Measurements from ENCODE around the gene MAP3K3.

MAP3K3 gene

DNA sequence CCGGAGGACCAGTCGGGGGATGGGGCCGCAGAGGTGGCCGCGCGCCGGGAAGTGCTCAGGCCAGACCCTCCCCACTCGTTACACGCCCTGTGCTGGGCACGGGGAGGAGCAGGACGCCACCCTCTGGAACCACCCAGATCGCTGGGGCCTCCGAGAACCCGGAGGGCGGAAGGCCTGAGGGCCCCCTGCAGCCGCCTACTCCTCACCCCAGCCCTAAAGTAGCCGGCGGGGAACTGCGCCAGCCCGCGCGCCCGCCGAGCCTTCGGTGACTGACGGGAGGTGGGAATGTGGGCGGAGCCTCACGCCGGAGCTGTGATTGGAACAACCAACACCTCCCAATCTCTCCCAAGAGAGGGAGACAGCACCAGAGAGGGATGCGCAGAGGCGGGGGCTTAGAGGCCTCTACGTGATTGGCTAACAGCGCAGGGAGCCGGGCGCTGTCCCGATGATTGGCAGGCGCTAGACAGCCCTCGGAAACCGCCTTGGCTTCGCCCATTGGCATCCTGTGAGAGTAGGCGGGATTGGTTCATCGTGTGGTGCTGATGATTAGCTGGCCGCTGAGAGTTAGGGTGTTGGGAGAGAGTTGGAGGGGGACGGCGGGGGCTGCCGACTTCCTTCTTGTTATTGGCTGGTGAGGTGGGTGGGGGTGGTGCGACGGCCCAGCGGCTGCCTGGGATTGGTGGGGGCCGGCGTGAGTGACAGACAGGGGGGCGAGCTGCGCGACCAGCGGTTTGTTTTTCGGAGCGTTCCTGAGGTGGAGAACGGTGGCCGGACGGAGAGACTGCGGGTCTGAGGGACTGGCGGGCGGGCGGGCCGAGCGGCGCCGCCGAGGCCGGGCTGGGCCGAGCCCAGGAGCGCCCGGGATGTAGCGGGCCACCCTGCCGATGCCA lies at the start of gene MAP3K3:
MAP3K3 (plus strand) TSS at position 734 of the 890 bp plus-strand sequence. CDS start 343 bp downstream, outside the sequence.
- peak; percentile 92 for DNase-seq

DNA sequence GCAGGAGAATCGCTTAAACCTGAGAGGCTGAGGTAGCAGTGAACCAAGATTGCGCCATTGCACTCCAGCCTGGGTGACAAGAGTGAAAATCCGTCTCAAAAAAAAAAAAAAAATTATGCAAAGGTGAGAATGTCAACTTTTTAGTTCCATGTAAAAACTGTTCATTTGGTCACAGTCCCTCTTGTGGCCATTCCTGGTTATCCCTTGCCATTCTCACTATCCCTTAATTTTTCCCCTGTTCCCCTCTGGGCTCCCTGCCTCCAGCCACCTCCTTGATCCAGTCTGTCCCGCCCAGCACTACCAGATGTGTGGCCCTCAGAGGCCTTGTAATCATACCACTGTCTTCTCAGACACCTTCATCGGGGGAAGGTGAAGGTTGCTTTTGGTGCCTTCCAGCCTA lies 48.6 kb upstream of the MAP3K3 start:
- no peak for DNase-seq

DNA sequence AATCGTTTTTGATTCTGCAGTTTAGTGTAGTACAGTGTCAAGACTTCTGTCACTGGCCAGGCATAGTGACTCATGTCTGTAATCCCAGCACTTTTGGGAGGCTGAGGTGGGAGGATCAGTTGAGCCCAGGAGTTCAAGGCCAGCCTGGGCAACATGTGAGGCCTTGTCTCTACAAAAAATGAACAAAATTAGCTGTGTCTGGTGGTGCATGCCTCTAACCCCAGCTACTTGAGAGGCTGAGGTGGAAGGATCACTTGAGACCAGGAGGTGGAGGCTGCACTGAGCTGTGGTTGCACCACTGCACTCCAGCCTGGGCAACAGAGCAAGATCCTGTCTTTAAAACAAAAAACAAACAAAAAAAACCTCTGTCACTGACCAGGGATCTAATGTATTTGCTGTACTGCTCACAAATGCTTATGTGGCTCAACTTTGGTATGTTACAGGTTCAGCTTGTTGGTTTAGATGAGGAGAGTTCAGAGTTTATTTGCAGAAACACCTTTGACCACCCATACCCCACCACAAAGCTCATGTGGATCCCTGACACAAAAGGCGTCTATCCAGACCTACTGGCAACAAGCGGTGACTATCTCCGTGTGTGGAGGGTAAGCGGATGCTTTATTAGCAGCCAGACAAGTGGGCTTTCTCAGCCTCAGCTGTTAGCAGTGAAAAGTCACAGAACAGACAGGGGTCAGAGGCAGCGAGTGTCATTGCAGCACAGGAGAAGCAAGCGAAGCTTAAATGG lies 44.0 kb upstream of the MAP3K3 start:
- no peak for DNase-seq

DNA sequence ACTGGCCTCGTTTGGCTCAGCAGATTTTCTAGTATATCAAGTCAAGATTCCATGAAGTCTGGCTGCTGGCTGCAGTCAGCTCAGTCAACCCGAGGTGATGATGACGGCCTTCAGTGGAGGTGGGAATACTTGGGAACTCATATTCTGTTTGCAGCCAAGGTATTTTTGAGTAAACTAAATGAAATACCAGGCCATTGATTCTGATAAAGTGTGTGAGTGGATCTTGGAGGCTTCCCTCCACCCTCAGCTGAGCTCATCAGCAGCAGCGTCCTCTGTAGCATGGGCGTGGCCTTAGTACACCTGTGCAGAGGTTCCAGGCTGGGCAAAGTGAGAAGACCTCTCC lies 43.5 kb upstream of the MAP3K3 start:
- DNase-seq: no peak

DNA sequence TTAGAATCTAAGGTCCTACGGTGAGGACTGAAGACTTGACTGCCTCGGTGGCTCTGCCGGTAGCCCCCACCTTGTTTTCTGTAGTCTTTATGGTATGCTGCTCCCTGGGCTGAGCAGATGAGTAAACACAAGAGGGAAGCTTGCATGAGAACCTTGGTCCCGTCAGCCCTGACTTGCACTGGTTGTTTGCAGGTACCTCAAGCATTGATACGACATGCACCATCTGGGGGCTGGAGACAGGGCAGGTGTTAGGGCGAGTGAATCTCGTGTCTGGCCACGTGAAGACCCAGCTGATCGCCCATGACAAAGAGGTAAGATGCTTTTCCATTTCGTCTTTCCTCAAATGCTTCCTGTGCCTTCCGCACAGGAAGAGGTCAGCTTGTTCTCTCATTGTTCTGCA lies 42.6 kb upstream of the MAP3K3 start:
- no peak for DNase-seq

DNA sequence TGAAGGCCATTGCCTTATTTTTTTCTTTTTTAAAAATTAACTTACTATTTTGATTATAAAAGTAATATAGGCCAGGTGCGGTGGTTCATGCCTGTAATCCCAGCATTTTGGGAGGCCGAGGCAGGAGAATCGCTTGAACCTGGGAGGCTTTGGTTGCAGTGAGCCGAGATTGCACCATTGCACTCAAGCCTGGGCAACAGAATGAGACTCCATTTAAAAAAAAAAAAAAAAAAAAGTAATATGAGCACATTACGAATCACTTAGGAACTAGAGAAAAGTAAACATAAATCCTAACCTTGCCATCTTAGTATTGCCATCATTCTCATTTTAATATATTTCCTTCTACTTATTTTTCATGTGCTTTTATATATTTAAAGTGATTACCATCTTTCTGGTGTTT lies 34.4 kb upstream of the MAP3K3 start:
- no peak for DNase-seq

DNA sequence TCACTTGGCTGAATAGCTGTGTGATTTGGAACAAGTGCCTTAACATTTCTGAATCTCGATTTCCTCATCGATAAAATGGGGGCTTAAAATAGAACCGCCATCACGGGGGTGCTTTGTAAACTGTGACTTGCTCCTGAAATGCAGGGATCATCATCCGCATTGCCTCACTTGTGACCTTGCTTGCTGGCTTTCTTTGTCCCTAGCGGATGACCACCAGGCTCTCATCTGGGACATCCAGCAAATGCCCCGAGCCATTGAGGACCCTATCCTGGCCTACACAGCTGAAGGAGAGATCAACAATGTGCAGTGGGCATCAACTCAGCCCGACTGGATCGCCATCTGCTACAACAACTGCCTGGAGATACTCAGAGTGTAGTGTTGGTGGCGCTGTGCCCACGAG lies 33.4 kb upstream of the MAP3K3 start:
- no peak for DNase-seq

DNA sequence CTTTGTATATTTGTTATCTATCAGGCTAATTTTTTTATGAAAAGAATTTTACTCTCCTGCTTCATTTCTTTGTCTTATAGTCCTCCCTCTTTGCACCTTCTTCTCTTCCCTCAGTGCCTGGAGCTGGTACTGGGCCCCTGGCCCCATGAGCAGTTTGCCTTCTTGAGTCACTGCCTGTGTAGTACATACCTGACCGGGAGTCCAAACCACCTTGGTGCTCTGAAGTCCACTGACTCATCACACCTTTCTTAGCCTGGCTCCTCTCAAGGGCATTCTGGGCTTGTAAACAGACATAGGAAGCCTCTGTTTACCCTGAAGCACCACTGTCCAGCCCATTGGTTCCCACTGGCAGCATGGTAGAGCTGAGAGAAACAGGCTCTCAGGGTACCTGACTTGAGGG lies 32.6 kb upstream of the MAP3K3 start:
- DNase-seq: no peak

DNA sequence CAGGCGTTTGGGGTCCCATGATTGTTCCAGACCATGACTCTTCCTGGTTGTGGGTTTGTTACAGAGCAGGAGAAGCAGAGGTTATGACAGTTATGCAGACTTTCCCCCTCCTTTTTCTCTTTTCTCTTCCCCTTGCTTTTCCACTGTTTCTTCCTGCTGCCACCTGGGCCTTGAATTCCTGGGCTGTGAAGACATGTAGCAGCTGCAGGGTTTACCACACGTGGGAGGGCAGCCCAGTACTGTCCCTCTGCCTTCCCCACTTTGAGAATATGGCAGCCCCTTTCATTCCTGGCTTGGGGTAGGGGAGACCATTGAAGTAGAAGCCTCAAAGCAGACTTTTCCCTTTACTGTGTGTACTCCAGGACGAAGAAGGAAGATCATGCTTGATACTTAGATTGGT lies 29.4 kb upstream of the MAP3K3 start:
- no peak for DNase-seq

DNA sequence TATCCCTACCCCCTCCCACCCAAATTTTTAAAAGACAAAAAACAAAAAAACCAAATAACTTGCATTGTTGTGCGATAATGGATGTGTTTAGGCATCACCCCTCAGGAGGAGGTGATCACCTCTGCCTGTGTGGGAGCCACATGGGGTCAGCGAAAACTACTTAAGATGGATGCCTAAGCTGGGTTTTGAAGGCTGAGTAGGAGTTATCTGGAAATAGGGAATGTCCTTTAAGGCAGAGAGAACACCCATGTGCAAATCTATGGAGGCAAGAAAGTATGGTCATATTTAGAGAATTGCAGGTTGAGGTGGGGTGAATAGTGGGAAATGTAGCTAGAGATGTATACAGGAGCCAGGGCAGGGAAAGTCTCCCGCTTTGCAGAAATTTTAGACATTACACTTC lies 27.1 kb upstream of the MAP3K3 start:
- DNase-seq: no peak

DNA sequence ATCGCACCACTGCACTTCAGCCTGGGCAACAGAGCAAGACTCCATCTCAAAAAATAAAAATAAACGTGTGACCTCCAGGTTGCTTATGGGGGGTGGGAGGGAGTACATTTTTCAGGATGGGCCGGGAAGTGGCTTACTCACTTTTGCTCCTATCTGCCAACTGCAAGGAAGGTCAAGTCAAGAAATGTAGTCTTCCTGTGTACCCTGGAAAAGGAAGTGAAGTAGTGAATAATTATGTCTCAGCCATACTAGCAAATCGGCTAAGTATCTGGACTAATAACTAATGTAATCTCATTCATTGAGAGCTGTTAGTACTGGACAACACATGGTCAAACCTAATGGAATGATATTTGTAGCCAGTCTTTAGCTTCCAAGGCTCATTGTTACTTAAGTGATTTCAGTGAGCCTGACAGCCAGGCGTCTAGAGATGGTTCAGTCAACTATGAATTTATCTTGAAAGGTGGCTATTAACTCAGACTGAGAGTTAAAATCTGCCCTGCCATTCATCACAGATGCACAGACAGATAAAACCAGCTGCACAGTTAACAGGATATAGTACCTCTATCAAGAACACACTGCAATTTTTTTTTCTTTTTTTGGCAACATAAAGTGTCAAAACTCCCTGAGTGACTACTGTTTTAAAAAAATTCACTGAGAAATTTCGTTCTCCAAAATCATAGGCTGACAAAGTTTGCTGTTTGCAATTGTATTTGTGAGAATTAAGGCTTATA lies 25.2 kb upstream of the MAP3K3 start:
- DNase-seq: no peak

DNA sequence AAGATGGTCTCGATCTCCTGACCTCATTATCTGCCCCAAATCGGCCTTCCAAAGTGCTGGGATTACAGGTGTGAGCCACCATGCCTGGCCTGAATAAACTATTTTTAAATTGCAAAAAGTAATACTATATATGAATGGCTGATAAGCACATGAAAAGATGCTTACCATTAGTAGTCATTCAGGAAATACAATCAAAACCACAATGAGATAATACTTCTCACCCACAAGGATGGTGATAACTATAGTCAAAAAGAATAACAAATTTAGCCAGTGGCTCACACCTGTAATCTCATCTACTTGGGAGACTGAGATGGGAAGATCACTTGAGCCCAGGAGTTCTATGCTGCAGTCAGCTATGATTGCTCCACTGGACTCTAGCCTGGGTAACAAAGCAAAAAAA lies 23.9 kb upstream of the MAP3K3 start:
- DNase-seq: no peak

DNA sequence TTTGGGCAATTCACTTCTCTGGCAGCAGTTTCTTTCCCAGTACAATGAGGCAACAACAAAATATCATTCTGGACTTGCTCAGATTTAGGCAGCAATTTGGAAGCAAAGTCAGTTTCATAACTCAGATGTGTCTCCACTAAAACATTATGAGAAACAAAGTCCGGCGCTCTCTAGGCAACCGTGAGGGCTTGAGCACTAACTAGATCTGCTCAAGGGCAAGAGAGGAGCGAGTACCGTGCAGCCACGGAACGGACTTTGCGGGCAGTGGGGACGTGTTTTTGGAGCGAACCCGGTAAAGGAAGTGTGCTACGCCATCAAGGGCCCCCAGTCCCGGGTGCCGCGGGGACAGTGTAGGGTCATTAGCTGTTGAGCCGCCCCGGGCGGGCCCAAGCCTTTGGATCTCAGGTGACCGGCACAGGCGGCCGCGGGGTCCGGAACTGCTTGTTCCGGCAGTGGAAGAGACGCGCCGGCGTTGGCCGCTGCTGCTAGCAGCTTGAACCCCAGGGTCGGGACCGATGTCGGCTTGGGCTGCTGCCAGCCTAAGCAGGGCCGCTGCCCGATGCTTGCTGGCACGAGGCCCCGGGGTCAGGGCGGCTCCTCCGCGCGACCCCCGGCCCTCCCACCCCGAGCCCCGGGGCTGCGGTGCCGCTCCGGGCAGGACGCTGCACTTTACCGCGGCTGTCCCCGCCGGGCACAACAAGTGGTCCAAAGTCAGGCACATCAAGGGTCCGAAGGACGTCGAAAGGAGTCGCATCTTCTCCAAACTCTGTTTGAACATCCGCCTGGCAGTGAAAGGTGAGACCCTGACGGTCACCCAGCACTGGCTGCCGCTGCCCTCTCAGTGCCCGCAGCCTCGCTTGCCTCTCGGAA lies 21.4 kb upstream of the MAP3K3 start, which contains the start of gene TACO1:
TACO1 (plus strand) TSS at position 327 of the 870 bp plus-strand sequence; CDS start at position 516, 189 bp downstream.
- peak; percentile 74 for DNase-seq

DNA sequence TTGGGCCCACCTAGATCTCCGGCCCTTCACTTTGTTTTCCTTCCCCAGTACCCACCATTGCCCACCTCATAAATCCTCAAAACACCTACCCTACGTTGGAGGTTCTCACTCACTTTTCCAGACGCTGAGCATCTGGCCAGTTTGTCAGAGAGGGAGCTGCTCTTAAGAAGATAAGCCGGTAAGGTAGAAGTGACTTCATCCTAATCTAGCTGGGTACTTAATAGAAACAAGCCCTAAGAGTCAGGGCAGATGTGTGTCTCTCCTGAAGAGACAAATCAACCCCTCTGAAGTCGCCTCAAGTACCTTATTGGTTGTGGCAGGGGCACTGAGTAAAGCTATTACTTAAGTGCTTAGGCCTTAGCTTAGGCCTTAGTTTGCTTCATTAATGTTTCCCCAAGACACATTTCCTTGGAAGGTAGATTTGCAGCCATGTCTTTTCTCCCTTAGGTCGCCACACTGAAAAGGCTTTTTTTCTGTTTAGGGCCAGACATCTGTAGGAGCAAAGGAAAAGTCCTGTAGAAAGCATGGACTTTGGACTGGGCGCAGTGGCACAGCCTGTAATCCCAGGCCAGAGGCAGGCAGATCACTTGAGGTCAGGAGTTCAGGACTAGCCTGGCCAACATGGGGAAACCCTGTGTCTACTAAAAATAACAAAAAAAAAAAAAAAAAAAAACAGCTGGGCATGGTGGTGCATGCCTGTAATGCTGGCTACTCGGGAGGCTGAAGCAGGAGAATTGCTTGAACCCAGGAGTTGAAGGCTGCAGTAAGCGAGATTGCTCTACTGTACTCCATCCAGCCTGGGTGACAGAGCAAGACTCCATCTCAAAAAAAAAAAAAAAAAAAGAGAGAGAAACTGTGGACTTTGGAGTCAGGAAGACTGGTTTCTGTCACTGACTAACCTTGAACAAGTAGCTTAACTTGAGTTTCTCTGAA lies 20.5 kb upstream of the MAP3K3 start:
- DNase-seq: no peak

DNA sequence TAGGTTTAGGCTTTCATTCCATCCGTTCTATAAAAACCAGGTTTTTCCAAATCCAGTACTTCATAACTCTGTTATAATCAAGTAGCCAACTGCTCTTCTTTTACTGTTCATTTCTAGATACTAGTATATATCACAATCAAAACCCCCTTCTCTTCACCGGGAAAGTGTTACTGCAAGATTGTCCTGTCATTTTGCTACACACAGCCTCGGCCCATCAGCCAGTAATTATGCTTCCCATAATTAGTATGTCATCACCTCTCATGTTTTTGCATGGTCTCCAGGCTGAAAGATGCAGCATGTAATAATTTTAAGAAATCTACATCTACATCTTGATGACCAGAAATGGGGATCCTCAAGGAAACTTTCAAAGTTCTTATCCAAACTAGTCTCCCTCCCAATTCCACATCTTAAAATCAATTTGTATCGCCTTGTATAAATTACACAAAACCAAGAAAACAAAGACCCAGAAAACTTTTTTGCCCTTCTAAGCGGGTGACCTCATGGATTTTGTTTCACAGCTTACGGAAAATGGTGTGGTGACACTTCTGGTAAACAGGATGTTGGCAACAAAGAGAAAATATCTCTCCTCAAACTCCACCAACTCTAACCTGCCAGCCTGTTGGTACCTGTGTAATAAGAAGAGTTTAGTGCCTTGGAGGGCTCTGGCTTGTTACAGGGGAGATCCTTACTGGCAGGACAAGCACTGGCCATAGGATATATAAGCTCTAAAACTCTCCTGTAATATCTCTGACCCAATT lies 12.2 kb upstream of the MAP3K3 start:
- DNase-seq: no peak

DNA sequence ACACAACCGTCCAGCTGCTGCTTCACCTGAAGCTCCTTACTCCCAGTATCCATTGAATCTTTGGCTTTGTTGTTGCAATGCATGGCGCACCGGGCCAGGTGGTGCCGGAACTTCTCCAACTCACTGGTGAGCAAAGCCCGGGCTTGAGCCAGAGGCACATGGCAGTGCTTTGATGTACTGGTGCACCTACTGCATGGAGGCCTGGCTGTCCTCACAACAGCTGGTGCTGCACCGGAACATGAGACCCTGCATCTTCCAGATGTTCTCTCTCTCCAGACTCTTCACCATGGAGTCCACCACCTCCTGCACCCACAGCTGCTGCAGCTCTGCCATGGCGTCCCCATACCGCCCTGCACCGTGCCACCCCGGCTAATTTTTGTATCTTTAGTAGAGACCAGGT lies 11.4 kb upstream of the MAP3K3 start:
- DNase-seq: no peak

DNA sequence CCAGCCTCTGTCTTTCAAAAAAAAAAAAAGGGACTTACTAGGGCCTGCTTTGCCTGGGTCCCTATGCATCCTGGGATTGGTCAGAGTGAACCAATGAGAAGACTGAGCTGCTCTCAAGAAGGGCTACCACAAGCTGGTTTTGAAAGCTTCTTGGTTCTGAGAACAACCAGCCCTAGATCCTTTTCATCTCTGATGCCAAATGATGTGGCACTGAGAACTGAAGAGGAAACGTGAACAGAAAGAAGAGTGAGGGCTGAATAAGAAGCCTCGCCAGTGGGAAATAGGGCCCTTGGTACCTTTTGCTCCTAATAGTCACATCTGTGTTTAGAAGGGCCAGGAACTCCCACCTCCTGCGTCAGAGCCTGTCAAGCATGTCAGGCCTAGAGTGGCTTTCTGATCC lies 10.9 kb upstream of the MAP3K3 start:
- no peak for DNase-seq

DNA sequence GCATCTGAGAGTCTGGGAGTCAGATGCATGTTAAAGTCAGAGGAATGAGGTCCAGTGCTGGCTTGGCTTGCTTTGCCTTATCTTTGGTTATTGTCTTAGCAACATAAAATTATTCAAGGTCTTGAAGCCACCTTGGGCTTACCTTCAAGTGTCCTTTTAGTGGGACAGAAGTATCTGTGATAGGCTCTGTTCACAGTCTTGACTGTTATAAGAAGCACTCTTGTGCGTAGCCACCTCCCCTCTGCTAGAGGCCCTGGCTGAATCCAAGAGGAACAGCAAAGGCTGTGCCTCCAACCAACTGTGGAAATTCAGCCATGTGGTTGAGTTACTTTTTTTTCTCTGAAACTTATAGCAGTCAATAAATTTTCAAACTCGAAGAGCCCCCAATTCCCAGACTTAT lies 8.6 kb upstream of the MAP3K3 start:
- DNase-seq: no peak

DNA sequence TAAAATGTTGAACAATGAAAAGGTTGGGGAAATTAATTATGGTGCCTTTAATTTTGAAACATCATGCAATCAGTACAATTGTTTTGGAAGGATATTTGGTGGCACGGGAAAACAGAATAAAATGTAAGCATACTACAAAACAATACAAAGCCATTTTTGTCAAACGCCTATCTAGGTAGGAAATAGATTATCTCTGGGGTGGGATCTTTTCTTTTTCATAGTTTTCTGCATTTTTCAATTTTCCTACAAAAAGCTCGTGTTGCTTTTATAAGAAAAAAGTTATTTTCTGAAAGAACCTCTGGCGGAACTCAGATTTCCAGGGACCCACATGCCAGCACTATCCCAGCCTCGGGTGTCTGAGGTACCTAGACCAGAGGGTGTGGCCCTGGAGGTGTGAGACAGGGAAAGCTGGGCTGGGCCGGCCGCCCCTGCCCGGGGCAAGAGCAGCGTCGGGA lies 961 bp upstream of the MAP3K3 start:
- no peak for DNase-seq

DNA sequence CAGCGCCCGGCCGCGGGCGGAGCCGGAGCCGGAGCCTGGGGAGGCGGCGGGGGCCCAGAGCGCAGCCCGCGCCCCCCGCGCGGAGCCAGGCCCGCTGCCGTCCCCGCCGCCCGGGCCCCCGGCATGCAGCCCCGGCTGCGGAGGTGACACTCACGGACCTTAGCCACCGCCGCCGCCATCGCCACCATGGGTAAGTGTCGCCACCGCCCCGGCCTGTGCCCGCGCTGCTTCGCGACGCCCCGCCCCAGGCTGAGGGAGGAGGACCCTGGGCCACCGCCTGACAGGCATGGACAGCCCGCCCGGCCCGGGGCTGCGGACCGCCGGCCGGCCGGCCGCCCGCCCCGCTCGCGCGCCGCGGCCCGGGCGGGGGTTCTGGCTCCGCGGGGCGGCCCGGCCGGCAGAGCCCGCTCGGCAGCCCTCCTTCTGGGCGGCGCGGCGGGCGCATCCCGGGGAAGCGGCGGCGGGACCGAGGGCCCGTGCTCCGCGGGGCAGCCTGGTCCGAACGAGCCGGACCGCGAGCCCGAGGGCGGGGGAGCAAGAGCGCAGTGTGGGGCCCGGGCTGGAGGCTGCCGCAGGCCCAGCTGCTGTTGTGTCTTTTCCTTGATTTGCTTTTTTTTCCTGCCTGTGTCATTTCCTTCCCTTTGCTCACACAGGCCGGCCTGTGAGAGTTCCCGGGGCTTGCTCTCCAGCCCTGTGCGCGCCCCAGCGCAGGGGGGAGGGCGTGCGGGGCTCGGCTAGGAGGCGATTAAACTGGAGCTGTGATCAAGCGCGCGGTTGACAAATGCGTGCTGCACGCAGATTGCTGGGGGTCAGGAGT lies 565 bp downstream of the MAP3K3 start:
- peak; percentile 29 for DNase-seq
